ENCODE measurements around the gene GID8.

GRCh38 chr20:62905536-62906117, 32.3 kb upstream of the GID8 start:
- TF ChIP-seq CTCF (IDR thresholded peaks at IDR 0.05; ENCODE audit: extremely low read depth in 1 of 2, insufficient read depth in 1 of 2, low read depth in 1 of 2, low read length in 2 of 2) (no peak), POLR2AphosphoS5 (IDR thresholded peaks at IDR 0.05; ENCODE audit: insufficient read depth, low read depth, low read length) (no peak), POLR2A (IDR thresholded peaks at IDR 0.05; ENCODE audit: low read depth, low read length) (no peak)
- TF ChIP-seq, protein P1, sequence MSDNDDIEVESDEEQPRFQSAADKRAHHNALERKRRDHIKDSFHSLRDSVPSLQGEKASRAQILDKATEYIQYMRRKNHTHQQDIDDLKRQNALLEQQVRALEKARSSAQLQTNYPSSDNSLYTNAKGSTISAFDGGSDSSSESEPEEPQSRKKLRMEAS (IDR thresholded peaks at IDR 0.05; ENCODE audit: insufficient read depth, insufficient read length), result no peak
